Colon (tissue), 2 donors: Measurements from ENCODE around the gene SKIDA1.

Experiments used
- FAIRE-seq: peaks from 2 replicates; lab custom pipeline; 2012; peaks lifted over from hg19 to GRCh38; lab: Jason Lieb, UNC
- donor health status: control.
- donor health status: control.

Gene SKIDA1

GRCh38 chr10:21479570-21480315 lies 45.7 kb downstream of the SKIDA1 start:
- FAIRE-seq: no peak

GRCh38 chr10:21475393-21475792 lies 50.1 kb downstream of the SKIDA1 start:
- no peak for FAIRE-seq

- no peak for FAIRE-seq
Observed at GRCh38 chr10:21473541-21473940, 51.9 kb downstream of the SKIDA1 start.

- no peak for FAIRE-seq
Observed at GRCh38 chr10:21473135-21473534, 52.3 kb downstream of the SKIDA1 start.

- no peak for FAIRE-seq
Observed at GRCh38 chr10:21468086-21468485, 57.4 kb downstream of the SKIDA1 start.

- FAIRE-seq: no peak
Observed at GRCh38 chr10:21467633-21468032, 57.8 kb downstream of the SKIDA1 start.

GRCh38 chr10:21464134-21464533 lies 61.3 kb downstream of the SKIDA1 start:
- no peak for FAIRE-seq
